PC-9 (cell line): Measurements from ENCODE around the gene FOLR2. TPM values are rescaled to one million over a fixed set of nuclear protein-coding genes. Genes with fewer than 3 reads are reported as not detected.

Source experiments
- BruUV-seq: library from RNA; stranded (reverse); fragments of 400-500 nt; replicated peaks from 2 replicates; lab custom pipeline; 2021; lab: Mats Ljungman, UMichigan
- CTCF ChIA-PET: fragments of 300-600 bp; sonication (Branson Sonifier 250); formaldehyde crosslinking; loops from one replicate; lab custom pipeline; 2022; ENCODE audit warnings: antibody characterized with exemption; lab: Charles Lee
- POLR2A ChIA-PET: fragments of 300-600 bp; sonication (Branson Sonifier 250); formaldehyde crosslinking; loops from one replicate; lab custom pipeline; 2022; ENCODE audit warnings: antibody characterized with exemption; ENCODE audit not compliant: unreplicated experiment; lab: Charles Lee
- DNase-seq, 2 experiments: peaks; one replicate each; pipeline versions ENCODE4 v3.0.0 to v3.0.0-alpha.2; 2015 to 2022; ENCODE audit warnings: mixed read lengths in 1 of 2
- H2AFZ ChIP-seq: fragments of 200-600 bp; sonication (generic); 2 replicates; pipeline ENCODE4 v1.8.1; 2017; ENCODE audit warnings: antibody characterized with exemption
- H3F3A ChIP-seq: fragments of 200-600 bp; sonication (generic); 2 replicates; pipeline ENCODE4 v1.8.1; 2017; ENCODE audit warnings: antibody characterized with exemption, mild to moderate bottlenecking, low read depth; ENCODE audit not compliant: insufficient read depth
- H3K27ac ChIP-seq: fragments of 200-600 bp; sonication (generic); 2 replicates; pipeline ENCODE4 v1.6.1; 2016; ENCODE audit warnings: mixed run types
- H3K27me3 ChIP-seq: fragments of 200-600 bp; sonication (generic); 2 replicates; pipeline ENCODE4 v1.6.1; 2016; ENCODE audit warnings: low read depth, mixed run types; ENCODE audit not compliant: insufficient read depth
- H3K36me3 ChIP-seq: fragments of 200-600 bp; sonication (generic); 2 replicates; pipeline ENCODE4 v1.6.1; 2016; ENCODE audit warnings: low read depth, mixed run types
- H3K4me1 ChIP-seq: fragments of 200-600 bp; sonication (generic); replicated peaks from 2 replicates; pipeline ENCODE4 v1.6.1; 2016; ENCODE audit warnings: mixed run types; ENCODE audit not compliant: insufficient read depth
- H3K4me2 ChIP-seq: fragments of 200-600 bp; sonication (generic); 2 replicates; pipeline ENCODE4 v1.6.1; 2017; ENCODE audit warnings: mixed run types
- H3K4me3 ChIP-seq: fragments of 200-600 bp; sonication (generic); 2 replicates; pipeline ENCODE4 v1.6.1; 2016; ENCODE audit warnings: mixed run types
- H3K79me2 ChIP-seq: fragments of 200-600 bp; sonication (generic); 2 replicates; pipeline ENCODE4 v1.6.1; 2017; ENCODE audit warnings: low read depth, mixed run types
- H3K9me2 ChIP-seq: fragments of 200-600 bp; sonication (generic); 2 replicates; pipeline ENCODE4 v1.8.1; 2017; ENCODE audit warnings: mild to moderate bottlenecking; ENCODE audit not compliant: insufficient read depth
- H3K9me3 ChIP-seq: fragments of 200-600 bp; sonication (generic); 2 replicates; pipeline ENCODE4 v1.8.1; 2016; ENCODE audit warnings: low read depth; ENCODE audit not compliant: insufficient read depth
- H4K20me1 ChIP-seq: fragments of 200-600 bp; sonication (generic); 2 replicates; pipeline ENCODE4 v1.8.1; 2017; ENCODE audit not compliant: insufficient read depth
- CTCF ChIP-seq: fragments of 200-600 bp; sonication (generic); conservative IDR thresholded peaks from 2 replicates; pipeline ENCODE4 v1.6.1; 2017; ENCODE audit warnings: mixed run types, antibody characterized with exemption, mild to moderate bottlenecking, moderate library complexity
- EZH2 ChIP-seq: fragments of 200-600 bp; sonication (generic); IDR thresholded peaks from 2 replicates; pipeline ENCODE4 v1.8.0; 2017; ENCODE audit warnings: antibody characterized with exemption, low read depth
- intact Hi-C: fragments of 100-400 bp; cut with micrococcal nuclease; formaldehyde crosslinking; loops from one replicate; pipeline ENCODE4 v1.10.0; 2022; ENCODE audit not compliant: unreplicated experiment
- total RNA-seq: library from RNA; stranded (reverse); gene quantifications from 2 replicates; pipeline ENCODE4 v1.2.3, GENCODE V29; 2021

Gene FOLR2
- total RNA-seq, 1 experiment from 2014 or later = not detected

GRCh38 chr11:72249961-72250360 is 33.4 kb downstream of the FOLR2 start:
- H3K27me3 ChIP-seq = peaks cover 55% of the 10 kb centered on the region
- H3K4me3 ChIP-seq = no peak overlapping the region
- no peaks in the 10 kb centered on the region for H3K9me2 ChIP-seq
- DNase-seq = no peak
- no TSS peak for BruUV-seq
- no peaks in the 10 kb centered on the region for H3K36me3 ChIP-seq
- no peaks in the 10 kb centered on the region for H3K4me1 ChIP-seq
- no peaks in the 10 kb centered on the region for H4K20me1 ChIP-seq
- intact Hi-C loops = loop anchor here (5.0 kb wide), 1 partner anchor 162 kb away; no protein-coding TSS in a partner anchor
- no peaks in the 10 kb centered on the region for H3F3A ChIP-seq
- ChIA-PET CTCF (interaction anchor here (0.6 kb wide), 1 partner anchor 269 kb away, joined by 4 read pairs; no protein-coding TSS in a partner anchor), POLR2A (no interaction called here)
- no peak overlapping the region for H3K4me2 ChIP-seq
- H3K27ac ChIP-seq = no peak overlapping the region
- no peaks in the 10 kb centered on the region for H3K79me2 ChIP-seq
- no peak overlapping the region for H2AFZ ChIP-seq
- TF ChIP-seq CTCF (no peak), EZH2 (no peak)
- H3K9me3 ChIP-seq = no peaks in the 10 kb centered on the region

- POLR2A ChIA-PET = no interaction called here
- DNase-seq = no peak
- no TSS peak for BruUV-seq
Observed at GRCh38 chr11:72250661-72251464, 34.3 kb downstream of the FOLR2 start.

GRCh38 chr11:72251614-72252013 is 35.0 kb downstream of the FOLR2 start:
- Histone ChIP-seq H3F3A (no peaks in the 10 kb centered on the region), H3K9me2 (no peaks in the 10 kb centered on the region), H4K20me1 (no peaks in the 10 kb centered on the region), H2AFZ (no peak overlapping the region), H3K36me3 (no peaks in the 10 kb centered on the region), H3K27me3 (peaks cover 54% of the 10 kb centered on the region), H3K4me1 (no peaks in the 10 kb centered on the region), H3K79me2 (no peaks in the 10 kb centered on the region), H3K27ac (no peak overlapping the region), H3K4me3 (no peak overlapping the region), H3K4me2 (no peak overlapping the region), H3K9me3 (no peaks in the 10 kb centered on the region)
- TF ChIP-seq CTCF (no peak), EZH2 (no peak)
- DNase-seq = no peak
- BruUV-seq = no TSS peak
- POLR2A ChIA-PET = no interaction called here
- intact Hi-C loops = no loop called here
- CTCF ChIA-PET = interaction anchor here (0.7 kb wide), 1 partner anchor 274 kb away, joined by 3 read pairs; no protein-coding TSS in a partner anchor

More at GRCh38 chr11:72250661-72251464, 34.3 kb downstream of the FOLR2 start:
- peaks cover 53% of the 10 kb centered on the region for H3K27me3 ChIP-seq
- H3K9me3 ChIP-seq = no peaks in the 10 kb centered on the region
- H3K36me3 ChIP-seq = no peaks in the 10 kb centered on the region
- H3K9me2 ChIP-seq = no peaks in the 10 kb centered on the region
- CTCF ChIA-PET = interaction anchor here (0.6 kb wide), 1 partner anchor 270 kb away, joined by 4 read pairs; no protein-coding TSS in a partner anchor
- H3K79me2 ChIP-seq = no peaks in the 10 kb centered on the region
- no peaks in the 10 kb centered on the region for H4K20me1 ChIP-seq
- no peak overlapping the region for H3K27ac ChIP-seq
- H2AFZ ChIP-seq = no peak overlapping the region
- no peaks in the 10 kb centered on the region for H3F3A ChIP-seq
- intact Hi-C loops = no loop called here
- no peak overlapping the region for H3K4me3 ChIP-seq
- no peaks in the 10 kb centered on the region for H3K4me1 ChIP-seq
- H3K4me2 ChIP-seq = no peak overlapping the region
- TF ChIP-seq CTCF (no peak), EZH2 (no peak)
